ENCODE data around the gene HPDL. TPM values are rescaled to one million over a fixed set of nuclear protein-coding genes. Genes with fewer than 3 reads are reported as not detected.

HPDL gene
- total RNA-seq, 1 donor from 2014 or later = 0.64 TPM

GRCh38 chr1:45365051-45365450, 38.4 kb downstream of the HPDL start:
- H3K27me3 Mint-ChIP-seq (ENCODE audit: insufficient read depth, low read depth) = no peaks in the 10 kb centered on the region
- H3K9me3 ChIP-seq (ENCODE audit: low read depth) = no peaks in the 10 kb centered on the region
- no peaks in the 10 kb centered on the region for H3K36me3 ChIP-seq
- H3K4me1 Mint-ChIP-seq = peaks cover 7% of the 10 kb centered on the region
- no peaks in the 10 kb centered on the region for H3K79me2 ChIP-seq (ENCODE audit: low read depth)
- H3K4me2 ChIP-seq = peak overlapping the region; percentile 40
- no peaks in the 10 kb centered on the region for H4K20me1 ChIP-seq (ENCODE audit: low read depth)
- H3K36me3 Mint-ChIP-seq = no peaks in the 10 kb centered on the region
- TF ChIP-seq EZH2phosphoT487 (IDR thresholded peaks at IDR 0.05) = no peak
- TF ChIP-seq EZH2 (IDR thresholded peaks at IDR 0.05) = no peak
- TF ChIP-seq, protein P1, sequence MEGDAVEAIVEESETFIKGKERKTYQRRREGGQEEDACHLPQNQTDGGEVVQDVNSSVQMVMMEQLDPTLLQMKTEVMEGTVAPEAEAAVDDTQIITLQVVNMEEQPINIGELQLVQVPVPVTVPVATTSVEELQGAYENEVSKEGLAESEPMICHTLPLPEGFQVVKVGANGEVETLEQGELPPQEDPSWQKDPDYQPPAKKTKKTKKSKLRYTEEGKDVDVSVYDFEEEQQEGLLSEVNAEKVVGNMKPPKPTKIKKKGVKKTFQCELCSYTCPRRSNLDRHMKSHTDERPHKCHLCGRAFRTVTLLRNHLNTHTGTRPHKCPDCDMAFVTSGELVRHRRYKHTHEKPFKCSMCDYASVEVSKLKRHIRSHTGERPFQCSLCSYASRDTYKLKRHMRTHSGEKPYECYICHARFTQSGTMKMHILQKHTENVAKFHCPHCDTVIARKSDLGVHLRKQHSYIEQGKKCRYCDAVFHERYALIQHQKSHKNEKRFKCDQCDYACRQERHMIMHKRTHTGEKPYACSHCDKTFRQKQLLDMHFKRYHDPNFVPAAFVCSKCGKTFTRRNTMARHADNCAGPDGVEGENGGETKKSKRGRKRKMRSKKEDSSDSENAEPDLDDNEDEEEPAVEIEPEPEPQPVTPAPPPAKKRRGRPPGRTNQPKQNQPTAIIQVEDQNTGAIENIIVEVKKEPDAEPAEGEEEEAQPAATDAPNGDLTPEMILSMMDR (IDR thresholded peaks at IDR 0.05) = no peak
- peak overlapping the region; percentile 80 for H3K27ac ChIP-seq
- H3K9me3 Mint-ChIP-seq = no peaks in the 10 kb centered on the region
- H3K27ac Mint-ChIP-seq = no peak overlapping the region
- peak; percentile 73 for DNase-seq (ENCODE audit: low spot score)
- no peaks in the 10 kb centered on the region for H3K27me3 ChIP-seq
- H3K4me1 ChIP-seq = peaks cover 13% of the 10 kb centered on the region
- no peak overlapping the region for H3K4me3 ChIP-seq
- H2AFZ ChIP-seq (replicated peaks) = no peak overlapping the region
- no peak overlapping the region for H3K4me3 Mint-ChIP-seq
- peaks cover 32% of the 10 kb centered on the region for H3F3A ChIP-seq (ENCODE audit: low read depth)
- H3K9ac ChIP-seq = no peak overlapping the region

- DNase-seq (ENCODE audit: low spot score) = no peak
- Histone ChIP-seq H3K4me2 (no peak overlapping the region), H3F3A (ENCODE audit: low read depth) (peaks cover 21% of the 10 kb centered on the region), H3K79me2 (ENCODE audit: low read depth) (no peaks in the 10 kb centered on the region), H3K9ac (no peak overlapping the region), H3K4me3 (no peak overlapping the region), H3K27me3 (no peaks in the 10 kb centered on the region), H4K20me1 (ENCODE audit: low read depth) (peaks cover 3% of the 10 kb centered on the region), H3K9me3 (ENCODE audit: low read depth) (no peaks in the 10 kb centered on the region), H3K27ac (no peak overlapping the region), H2AFZ (replicated peaks) (no peak overlapping the region), H3K4me1 (peaks cover 13% of the 10 kb centered on the region), H3K36me3 (no peaks in the 10 kb centered on the region)
- H3K4me1 Mint-ChIP-seq = peaks cover 3% of the 10 kb centered on the region
- no peak overlapping the region for H3K4me3 Mint-ChIP-seq
- no peaks in the 10 kb centered on the region for H3K36me3 Mint-ChIP-seq
- no peaks in the 10 kb centered on the region for H3K27me3 Mint-ChIP-seq (ENCODE audit: insufficient read depth, low read depth)
- TF ChIP-seq, protein P1 (IDR thresholded peaks at IDR 0.05) = no peak
- TF ChIP-seq EZH2 (IDR thresholded peaks at IDR 0.05) (no peak), EZH2phosphoT487 (IDR thresholded peaks at IDR 0.05) (no peak)
- H3K27ac Mint-ChIP-seq = no peak overlapping the region
- H3K9me3 Mint-ChIP-seq = no peaks in the 10 kb centered on the region
Measured at GRCh38 chr1:45370575-45370974, 43.9 kb downstream of the HPDL start.

DNA sequence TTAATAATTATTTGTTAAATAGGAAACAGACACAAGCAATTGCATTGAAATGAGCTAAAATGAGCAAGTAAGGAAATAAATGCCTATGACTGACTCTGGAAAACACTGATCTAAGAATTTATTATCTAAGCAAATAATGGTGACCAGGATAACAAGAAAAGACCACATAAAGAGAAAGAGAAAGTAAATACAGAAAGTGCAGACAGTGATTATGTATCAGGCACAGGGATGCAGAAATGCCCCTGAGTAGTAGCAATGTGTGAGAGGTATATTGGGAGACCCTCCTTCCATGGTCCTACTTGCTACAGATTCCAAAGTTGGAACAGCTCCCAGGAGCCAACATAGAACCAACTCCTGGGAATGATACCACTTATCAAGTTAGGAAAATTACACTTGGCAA, 46.9 kb downstream of the HPDL start:
- peaks cover 14% of the 10 kb centered on the region for H3F3A ChIP-seq (ENCODE audit: low read depth)
- H3K9me3 ChIP-seq (ENCODE audit: low read depth) = no peaks in the 10 kb centered on the region
- H3K9me3 Mint-ChIP-seq = no peaks in the 10 kb centered on the region
- H3K36me3 Mint-ChIP-seq = no peaks in the 10 kb centered on the region
- H3K4me1 Mint-ChIP-seq = peaks cover 3% of the 10 kb centered on the region
- H3K27ac Mint-ChIP-seq = no peak overlapping the region
- H3K9ac ChIP-seq = no peak overlapping the region
- H3K27me3 Mint-ChIP-seq (ENCODE audit: insufficient read depth, low read depth) = no peaks in the 10 kb centered on the region
- H3K4me3 Mint-ChIP-seq = no peak overlapping the region
- H3K36me3 ChIP-seq = no peaks in the 10 kb centered on the region
- no peaks in the 10 kb centered on the region for H3K27me3 ChIP-seq
- H3K4me3 ChIP-seq = no peak overlapping the region
- peaks cover 3% of the 10 kb centered on the region for H4K20me1 ChIP-seq (ENCODE audit: low read depth)
- no peak overlapping the region for H2AFZ ChIP-seq (replicated peaks)
- peak overlapping the region; percentile 14 for H3K27ac ChIP-seq
- DNase-seq (ENCODE audit: low spot score) = no peak
- H3K79me2 ChIP-seq (ENCODE audit: low read depth) = no peaks in the 10 kb centered on the region
- H3K4me2 ChIP-seq = no peak overlapping the region
- H3K4me1 ChIP-seq = peaks cover 13% of the 10 kb centered on the region
- TF ChIP-seq EZH2 (IDR thresholded peaks at IDR 0.05) = no peak
- TF ChIP-seq, protein P1 (IDR thresholded peaks at IDR 0.05) = no peak
- no peak for TF ChIP-seq EZH2phosphoT487 (IDR thresholded peaks at IDR 0.05)

All from neural progenitor cell (in vitro differentiated cells).